Tongue (tissue), 2 donors: Measurements from ENCODE around the gene TMA7B. TPM values are rescaled to one million over a fixed set of nuclear protein-coding genes. Genes with fewer than 3 reads are reported as not detected.
"Not testable (repeated sequence)": the region's sequence is repeated elsewhere in the genome, so short reads cannot be mapped to it uniquely, and the experiment has no call there.

Source experiments
- DNase-seq: peaks from one replicate; pipeline ENCODE4 v3.0.0-alpha.2; 2015
- total RNA-seq: library from RNA; depleted of rRNA; stranded (reverse); fragments of >200 nt; gene quantifications from one replicate; pipeline ENCODE4 v1.2.3, GENCODE V29; 2014

Gene TMA7B
- total RNA-seq, 1 donor from 2014 or later = not detected

- no peak for DNase-seq
Measured at GRCh38 chr22:39933741-39934140, 26.5 kb upstream of the TMA7B start.

GRCh38 chr22:39935116-39935515, 25.1 kb upstream of the TMA7B start:
- DNase-seq = no peak

- DNase-seq = no peak
Measured at GRCh38 chr22:39935612-39936011, 24.6 kb upstream of the TMA7B start.

- DNase-seq = no peak
Measured at GRCh38 chr22:39936523-39937145, 23.6 kb upstream of the TMA7B start.

GRCh38 chr22:39937906-39938305, 22.3 kb upstream of the TMA7B start:
- no peak for DNase-seq

GRCh38 chr22:39938509-39939111, 21.6 kb upstream of the TMA7B start:
- DNase-seq = no peak

GRCh38 chr22:39939830-39940229, 20.4 kb upstream of the TMA7B start:
- DNase-seq = no peak

- no peak for DNase-seq
Measured at GRCh38 chr22:39940757-39941305, 19.4 kb upstream of the TMA7B start.

GRCh38 chr22:39941601-39942000, 18.6 kb upstream of the TMA7B start:
- DNase-seq = no peak

GRCh38 chr22:39942439-39943230, 17.6 kb upstream of the TMA7B start:
- DNase-seq = no peak

GRCh38 chr22:39943337-39943736, 16.9 kb upstream of the TMA7B start:
- no peak for DNase-seq

- no peak for DNase-seq
Measured at GRCh38 chr22:39943953-39944872, 16.0 kb upstream of the TMA7B start.

GRCh38 chr22:39946126-39946502, 14.1 kb upstream of the TMA7B start:
- no peak for DNase-seq

- DNase-seq = no peak
Measured at GRCh38 chr22:39946503-39947219, 13.5 kb upstream of the TMA7B start.

- DNase-seq = no peak
Measured at GRCh38 chr22:39947220-39948216, 12.7 kb upstream of the TMA7B start.

- DNase-seq = no peak
Measured at GRCh38 chr22:39949964-39950737, 10.0 kb upstream of the TMA7B start.

GRCh38 chr22:39951603-39952293, 8.4 kb upstream of the TMA7B start:
- not testable (repeated sequence) for DNase-seq

GRCh38 chr22:39952347-39952746, 7.8 kb upstream of the TMA7B start:
- no peak for DNase-seq

GRCh38 chr22:39953101-39953500, 7.1 kb upstream of the TMA7B start:
- DNase-seq = peak; percentile 57
